CD8-positive, alpha-beta memory T cell (primary cell): ENCODE measurements around the gene TMEM120B. TPM values are rescaled to one million over a fixed set of nuclear protein-coding genes. Genes with fewer than 3 reads are reported as not detected.

Experiments
- CTCF ChIA-PET: fragments of 350-600 bp; sonication (Branson Sonifier 250); formaldehyde crosslinking; loops from one replicate; lab custom pipeline; 2021; ENCODE audit warnings: antibody characterized with exemption; lab: Charles Lee
- POLR2A ChIA-PET: fragments of 350-600 bp; sonication (Branson Sonifier 250); formaldehyde crosslinking; loops from one replicate; lab custom pipeline; 2021; ENCODE audit warnings: antibody characterized with exemption; lab: Charles Lee
- DNase-seq, 5 donors: peaks; one replicate each; pipeline versions ENCODE4 v3.0.0 to v3.0.0-alpha.2; 2020 to 2022; ENCODE audit warnings: mixed read lengths in 1 of 5
- H3K27ac ChIP-seq: one replicate; pipeline ENCODE4 v1.7.0; 2013; ENCODE audit warnings: low read depth, mild to moderate bottlenecking, low read length, moderate library complexity
- H3K27me3 ChIP-seq: 2 replicates; pipeline ENCODE4 v1.7.0; 2013; ENCODE audit warnings: low read length, mild to moderate bottlenecking; ENCODE audit not compliant: insufficient read depth, poor library complexity, severe bottlenecking
- H3K36me3 ChIP-seq: 2 replicates; pipeline ENCODE4 v1.7.0; 2013; ENCODE audit warnings: mild to moderate bottlenecking, low read length, moderate library complexity; ENCODE audit not compliant: insufficient read depth
- H3K4me1 ChIP-seq: 2 replicates; pipeline ENCODE4 v1.7.0; 2013; ENCODE audit warnings: mild to moderate bottlenecking, low read length, moderate library complexity; ENCODE audit not compliant: insufficient read depth
- H3K4me3 ChIP-seq: 2 replicates; pipeline ENCODE4 v1.7.0; 2013; ENCODE audit warnings: mild to moderate bottlenecking, low read length
- H3K9me3 ChIP-seq: 2 replicates; pipeline ENCODE4 v1.7.0; 2013; ENCODE audit warnings: mild to moderate bottlenecking, low read length
- H3K27ac Mint-ChIP-seq, 8 donors: one replicate each; pipeline ENCODE4 v1.8.0; 2020 to 2021; ENCODE audit warnings: mixed read lengths in 8 of 8, mild to moderate bottlenecking in 6 of 8, inconsistent platforms in 3 of 8, moderate library complexity in 3 of 8
- H3K27me3 Mint-ChIP-seq, 2 donors: one replicate each; pipeline ENCODE4 v1.8.0; 2020 to 2021; ENCODE audit warnings: mixed read lengths in 2 of 2, mild to moderate bottlenecking in 1 of 2, moderate library complexity in 1 of 2
- H3K36me3 Mint-ChIP-seq, 3 donors: one replicate each; pipeline ENCODE4 v1.8.0; 2020 to 2021; ENCODE audit warnings: mixed read lengths in 3 of 3, inconsistent platforms in 1 of 3, mild to moderate bottlenecking in 1 of 3
- H3K4me1 Mint-ChIP-seq, 3 donors: one replicate each; pipeline ENCODE4 v1.8.0; 2020 to 2021; ENCODE audit warnings: mixed read lengths in 3 of 3, inconsistent platforms in 1 of 3, mild to moderate bottlenecking in 1 of 3
- H3K4me3 Mint-ChIP-seq, 7 donors: one replicate each; pipeline ENCODE4 v1.8.0; 2020 to 2021; ENCODE audit warnings: mixed read lengths in 7 of 7, mild to moderate bottlenecking in 6 of 7, moderate library complexity in 4 of 7, inconsistent platforms in 2 of 7
- H3K9me3 Mint-ChIP-seq, 5 donors: one replicate each; pipeline ENCODE4 v1.8.0; 2020 to 2022; ENCODE audit warnings: mixed read lengths in 5 of 5, mild to moderate bottlenecking in 3 of 5, moderate library complexity in 2 of 5, inconsistent platforms in 1 of 5
- polyA plus RNA-seq: library from polyadenylated mRNA; unstranded; fragments of 300-500 nt; fragmentation: Illumina TruSeq; gene quantifications from one replicate; pipeline ENCODE4 v1.2.3, GENCODE V29; 2021
- total RNA-seq, 2 experiments: library from RNA; stranded (reverse); gene quantifications; one replicate each; pipeline ENCODE4 v1.2.3, GENCODE V29; 2021

The TMEM120B gene
- total and polyA plus RNA-seq, 3 experiments from 2014 or later, result 3.9 to 15.2 (median 12.5) TPM

- Mint-ChIP-seq H3K27ac (no peak overlapping the region), H3K4me3 (no peak overlapping the region), H3K27me3 (no peaks in the 10 kb centered on the region), H3K4me1 (peaks cover 0 to 13% (median 7%) of the 10 kb centered on the region in 3 donors), H3K9me3 (peaks cover 0 to 2% (median 0%) of the 10 kb centered on the region in 5 donors), H3K36me3 (peaks cover 0 to 65% (median 16%) of the 10 kb centered on the region in 3 donors)
- DNase-seq, result no peak
- Histone ChIP-seq H3K4me3 (no peak overlapping the region), H3K27me3 (no peaks in the 10 kb centered on the region), H3K36me3 (peaks cover 34% of the 10 kb centered on the region), H3K27ac (no peak overlapping the region), H3K4me1 (no peaks in the 10 kb centered on the region), H3K9me3 (no peaks in the 10 kb centered on the region)
- CTCF ChIA-PET, result no interaction called here
- POLR2A ChIA-PET, result no interaction called here
Observed at GRCh38 chr12:121830588-121831265, 118.2 kb downstream of the TMEM120B start.

Other genes starting within 250 kb of the TMEM120B start
- gene KDM2B, start 131.7 kb upstream of the TMEM120B start, total RNA-seq, result 10 to 100 TPM; 63.2 to 64.0 TPM
- 18.3 TPM for gene KDM2B, start 131.7 kb upstream of the TMEM120B start, polyA plus RNA-seq
- gene ORAI1, start 86.2 kb upstream of the TMEM120B start, total RNA-seq, result 10 to 100 TPM; 61.9 to 64.7 TPM
- gene ORAI1, start 86.2 kb upstream of the TMEM120B start, polyA plus RNA-seq, result 237 TPM
- 1 to 10 TPM; 1.8 to 2.5 TPM for gene MORN3, start 43.1 kb upstream of the TMEM120B start, total RNA-seq
- 6.5 TPM for gene MORN3, start 43.1 kb upstream of the TMEM120B start, polyA plus RNA-seq
- 100 to 1,000 TPM; 145 to 152 TPM for gene RHOF, start 80.9 kb downstream of the TMEM120B start, total RNA-seq
- 139 TPM for gene RHOF, start 80.9 kb downstream of the TMEM120B start, polyA plus RNA-seq
- gene SETD1B, start 91.3 kb downstream of the TMEM120B start, total RNA-seq, result 10 to 100 TPM; 31.3 to 31.9 TPM
- 2.4 TPM for gene SETD1B, start 91.3 kb downstream of the TMEM120B start, polyA plus RNA-seq
- not detected for gene HPD, start 146.1 kb downstream of the TMEM120B start, total RNA-seq
- not detected for gene HPD, start 146.1 kb downstream of the TMEM120B start, polyA plus RNA-seq
- gene PSMD9, start 176.0 kb downstream of the TMEM120B start, total RNA-seq, result 10 to 100 TPM; 83.7 to 89.9 TPM
- 99.3 TPM for gene PSMD9, start 176.0 kb downstream of the TMEM120B start, polyA plus RNA-seq
- gene CFAP251, start 205.8 kb downstream of the TMEM120B start, total RNA-seq, result under 1 TPM; 0.31 to 0.72 TPM
- not detected for gene CFAP251, start 205.8 kb downstream of the TMEM120B start, polyA plus RNA-seq